ENCODE measurements around the gene NFATC3.

The NFATC3 gene

DNA sequence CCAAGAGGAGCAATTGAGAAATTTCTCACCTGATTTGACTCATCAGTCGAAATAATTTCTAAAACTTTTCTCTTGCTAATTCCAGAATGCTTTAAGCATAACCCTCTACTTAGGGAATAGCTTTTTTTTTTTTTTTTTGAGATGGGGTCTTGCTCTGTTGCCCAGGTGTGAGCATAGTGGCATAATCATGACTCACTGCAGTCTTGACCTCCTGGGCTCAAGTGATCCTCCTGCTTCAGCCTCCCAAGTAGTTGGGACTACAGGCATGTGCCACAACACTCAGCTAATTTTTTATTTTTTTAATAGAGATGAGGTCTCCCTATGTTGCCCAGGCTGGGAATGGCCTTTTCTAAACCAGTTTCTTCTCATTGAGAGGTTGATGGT, 13.7 kb upstream of the NFATC3 start:
- DNase-seq (ENCODE audit: low read depth): no peak
- TF ChIP-seq, protein P1, sequence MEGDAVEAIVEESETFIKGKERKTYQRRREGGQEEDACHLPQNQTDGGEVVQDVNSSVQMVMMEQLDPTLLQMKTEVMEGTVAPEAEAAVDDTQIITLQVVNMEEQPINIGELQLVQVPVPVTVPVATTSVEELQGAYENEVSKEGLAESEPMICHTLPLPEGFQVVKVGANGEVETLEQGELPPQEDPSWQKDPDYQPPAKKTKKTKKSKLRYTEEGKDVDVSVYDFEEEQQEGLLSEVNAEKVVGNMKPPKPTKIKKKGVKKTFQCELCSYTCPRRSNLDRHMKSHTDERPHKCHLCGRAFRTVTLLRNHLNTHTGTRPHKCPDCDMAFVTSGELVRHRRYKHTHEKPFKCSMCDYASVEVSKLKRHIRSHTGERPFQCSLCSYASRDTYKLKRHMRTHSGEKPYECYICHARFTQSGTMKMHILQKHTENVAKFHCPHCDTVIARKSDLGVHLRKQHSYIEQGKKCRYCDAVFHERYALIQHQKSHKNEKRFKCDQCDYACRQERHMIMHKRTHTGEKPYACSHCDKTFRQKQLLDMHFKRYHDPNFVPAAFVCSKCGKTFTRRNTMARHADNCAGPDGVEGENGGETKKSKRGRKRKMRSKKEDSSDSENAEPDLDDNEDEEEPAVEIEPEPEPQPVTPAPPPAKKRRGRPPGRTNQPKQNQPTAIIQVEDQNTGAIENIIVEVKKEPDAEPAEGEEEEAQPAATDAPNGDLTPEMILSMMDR (conservative IDR thresholded peaks at IDR 0.05; ENCODE audit: control insufficient read depth, insufficient read depth, low read depth, low read length): no peak
- no peak overlapping the region for H3K4me3 ChIP-seq (ENCODE audit: control insufficient read depth, low read depth, low read length)

DNA sequence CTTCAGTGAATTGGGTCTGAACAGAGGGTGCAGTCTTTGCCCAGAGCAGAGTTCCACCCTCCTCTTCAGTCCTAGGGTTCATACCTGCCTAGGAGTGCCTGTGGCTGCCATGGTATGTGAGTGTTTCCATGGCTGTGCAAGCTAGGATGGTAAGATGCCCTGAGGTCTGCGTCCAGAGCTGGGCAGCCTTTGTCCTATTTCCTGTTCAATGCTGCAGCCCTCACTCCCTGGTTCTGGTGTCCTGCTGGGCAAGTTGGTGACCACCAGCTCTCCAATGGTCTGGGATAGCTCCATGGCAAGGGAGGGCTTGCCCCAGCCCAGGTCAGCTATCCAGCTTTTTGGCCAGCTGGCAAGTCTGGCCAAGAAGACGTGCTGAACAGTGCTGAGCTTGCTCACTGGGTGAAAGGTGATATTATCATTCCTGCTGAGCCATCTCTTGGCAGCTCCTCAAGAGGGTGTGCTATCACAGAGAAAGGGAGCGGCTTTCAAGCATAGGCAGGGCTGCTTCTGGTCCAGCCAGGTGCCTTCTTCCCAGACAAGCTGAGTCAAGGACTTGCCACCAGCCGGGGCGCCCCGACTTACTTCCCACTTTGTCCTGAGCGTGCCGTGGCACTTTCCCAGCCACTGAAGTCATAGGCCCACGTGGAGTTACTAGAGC, 13.0 kb upstream of the NFATC3 start:
- DNase-seq (ENCODE audit: low read depth): peak; percentile 89
- H3K4me3 ChIP-seq (ENCODE audit: control insufficient read depth, low read depth, low read length): no peak overlapping the region
- TF ChIP-seq, protein P1 (conservative IDR thresholded peaks at IDR 0.05; ENCODE audit: control insufficient read depth, insufficient read depth, low read depth, low read length): no peak

DNA sequence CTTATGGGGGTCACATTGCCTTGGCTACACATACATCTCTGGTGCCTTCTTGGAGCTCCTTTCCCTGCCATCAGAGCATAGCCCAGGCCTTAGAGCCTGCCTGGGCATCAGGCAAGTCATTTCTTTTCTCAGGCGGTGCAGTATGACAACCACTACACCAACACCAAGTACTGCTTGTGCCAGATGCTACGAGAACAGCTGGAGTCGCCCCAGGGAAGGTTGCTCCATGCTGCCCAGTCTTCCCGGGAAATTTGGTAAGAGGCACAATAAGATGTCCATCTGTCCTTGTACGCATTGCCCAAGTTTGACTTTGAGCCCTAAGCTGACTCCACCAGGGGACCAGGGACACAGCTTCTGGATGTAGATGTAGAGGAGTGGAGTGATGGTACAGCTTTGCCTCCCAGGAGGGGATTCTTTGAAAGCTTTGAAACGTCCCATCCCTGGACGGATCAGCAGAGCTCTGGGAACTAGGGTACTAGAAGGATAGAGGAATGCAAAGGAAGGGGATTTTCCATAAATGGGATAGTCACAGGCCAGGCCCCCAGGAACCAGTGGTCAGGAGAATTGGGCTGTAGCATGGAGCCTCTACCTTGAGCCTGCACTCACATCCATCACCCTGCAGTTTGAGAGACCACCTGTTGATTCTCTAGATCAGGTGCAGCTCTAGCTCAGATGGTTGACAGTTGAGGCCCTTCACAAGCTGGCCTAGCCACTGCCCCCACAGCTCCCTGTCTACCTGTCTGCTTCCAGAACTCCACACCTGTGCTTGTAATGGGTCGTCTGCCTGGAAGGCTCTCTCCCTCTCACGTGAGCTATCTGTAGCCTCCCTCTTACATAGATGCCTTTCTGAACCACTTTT, 11.0 kb upstream of the NFATC3 start:
- no peak for DNase-seq (ENCODE audit: low read depth)
- H3K4me3 ChIP-seq (ENCODE audit: control insufficient read depth, low read depth, low read length): no peak overlapping the region
- TF ChIP-seq, protein P1 (conservative IDR thresholded peaks at IDR 0.05; ENCODE audit: control insufficient read depth, insufficient read depth, low read depth, low read length): no peak

DNA sequence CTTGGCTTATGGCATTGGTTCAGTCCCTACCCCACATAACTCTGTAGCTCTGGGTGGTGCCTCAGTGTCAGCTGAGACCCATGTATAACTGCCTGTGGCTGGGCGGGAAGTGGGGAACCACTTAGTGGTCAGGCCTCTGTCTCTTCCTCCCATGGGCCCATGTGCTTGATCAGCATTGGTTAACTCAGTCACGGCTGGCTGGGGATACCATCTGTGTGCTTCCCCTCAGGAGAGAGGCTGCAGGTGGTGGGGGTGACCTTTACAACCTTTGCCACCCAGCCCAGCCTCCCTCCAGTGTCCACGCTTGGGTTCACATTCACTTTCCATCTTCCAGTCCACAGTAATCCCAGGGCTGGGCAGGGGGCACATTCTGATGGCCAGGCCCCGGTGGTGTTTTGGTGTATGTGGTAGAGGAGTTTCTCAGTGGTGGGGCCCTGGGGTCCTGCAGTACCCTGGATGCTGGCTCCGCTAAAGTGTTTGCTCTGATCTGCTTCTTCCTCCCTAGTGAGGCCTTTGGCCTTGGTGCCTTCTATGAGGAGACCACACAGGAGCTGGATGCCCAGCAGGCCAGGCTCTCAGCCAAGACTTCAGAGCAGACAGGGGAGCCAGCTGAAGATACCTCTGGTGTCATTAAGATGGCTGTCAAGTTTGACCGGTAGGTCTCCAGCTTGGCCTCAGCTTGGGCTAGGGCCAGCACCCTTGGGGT, 10.2 kb upstream of the NFATC3 start:
- H3K4me3 ChIP-seq (ENCODE audit: control insufficient read depth, low read depth, low read length): no peak overlapping the region
- DNase-seq (ENCODE audit: low read depth): no peak
- TF ChIP-seq, protein P1 (conservative IDR thresholded peaks at IDR 0.05; ENCODE audit: control insufficient read depth, insufficient read depth, low read depth, low read length): no peak

DNA sequence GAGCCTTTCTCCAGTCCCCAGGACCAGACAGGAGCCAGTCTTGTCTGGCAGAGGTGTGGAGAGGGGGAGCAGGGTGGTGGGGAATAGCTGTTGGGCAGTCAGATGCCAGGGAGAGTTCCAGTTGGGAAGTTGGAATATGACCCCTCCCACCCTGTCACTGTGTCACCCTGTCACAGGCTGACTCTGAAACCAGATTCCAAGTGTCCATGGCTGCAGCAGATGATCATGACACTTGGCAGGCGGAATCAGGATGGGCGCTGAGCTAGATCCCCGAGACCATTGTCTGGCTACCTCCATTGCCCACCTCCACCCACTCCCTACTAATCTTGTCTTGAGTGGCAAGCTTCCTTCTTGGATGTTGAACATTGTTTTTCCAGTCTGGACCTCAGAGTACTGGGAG, 9.2 kb upstream of the NFATC3 start:
- TF ChIP-seq, protein P1 (conservative IDR thresholded peaks at IDR 0.05; ENCODE audit: control insufficient read depth, insufficient read depth, low read depth, low read length): no peak
- DNase-seq (ENCODE audit: low read depth): no peak
- no peak overlapping the region for H3K4me3 ChIP-seq (ENCODE audit: control insufficient read depth, low read depth, low read length)

DNA sequence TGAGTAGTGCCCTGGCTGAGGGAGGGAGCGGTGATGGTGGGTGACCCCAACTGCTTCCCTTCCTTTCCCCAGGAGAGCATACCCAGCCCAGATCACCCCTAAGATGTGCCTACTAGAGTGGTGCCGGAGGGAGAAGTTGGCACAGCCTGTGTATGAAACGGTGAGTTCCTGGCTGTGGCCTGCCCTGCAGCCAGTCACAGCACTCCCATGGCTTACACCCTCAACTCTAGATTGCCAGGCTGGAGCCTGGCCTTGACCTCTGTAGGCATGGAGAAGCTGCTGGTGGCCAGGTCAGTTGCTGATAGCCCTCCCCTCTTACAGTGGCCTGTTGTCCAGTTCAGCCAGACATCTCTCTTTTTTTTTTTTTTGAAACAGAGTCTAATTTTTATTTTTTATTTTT, 8.6 kb upstream of the NFATC3 start:
- DNase-seq (ENCODE audit: low read depth): no peak
- H3K4me3 ChIP-seq (ENCODE audit: control insufficient read depth, low read depth, low read length): no peak overlapping the region
- TF ChIP-seq, protein P1 (conservative IDR thresholded peaks at IDR 0.05; ENCODE audit: control insufficient read depth, insufficient read depth, low read depth, low read length): no peak

All from fibroblast of mammary gland (primary cell).